Cardiac muscle cell (in vitro differentiated cells and primary cell): ENCODE results near the gene SLC25A11. TPM values are rescaled to one million over a fixed set of nuclear protein-coding genes. Genes with fewer than 3 reads are reported as not detected.

Source experiments
- DNase-seq, 2 donors: peaks; one replicate each; pipeline versions ENCODE4 v3.0.0 to v3.0.0-alpha.2; 2010 to 2017; ENCODE audit warnings: low read depth in 1 of 2, low spot score in 1 of 2
- H3K27ac ChIP-seq: fragments of 200-600 bp; sonication (generic); 2 replicates; pipeline ENCODE4 v1.5.1; 2016
- H3K27me3 ChIP-seq: fragments of 200-600 bp; sonication (generic); 2 replicates; pipeline ENCODE4 v1.6.0; 2016; ENCODE audit warnings: control low read depth
- H3K36me3 ChIP-seq: fragments of 200-600 bp; sonication (generic); 2 replicates; pipeline ENCODE4 v1.5.1; 2016; ENCODE audit warnings: control low read depth
- H3K4me1 ChIP-seq: fragments of 200-600 bp; sonication (generic); 2 replicates; pipeline ENCODE4 v1.8.1; 2017; ENCODE audit warnings: low read depth, mild to moderate bottlenecking, mixed run types
- H3K4me3 ChIP-seq: fragments of 200-600 bp; sonication (generic); 2 replicates; pipeline ENCODE4 v1.5.1; 2016; ENCODE audit warnings: mild to moderate bottlenecking
- H3K9me3 ChIP-seq: fragments of 200-600 bp; sonication (generic); 2 replicates; pipeline ENCODE4 v1.5.1; 2017; ENCODE audit warnings: low read depth, mild to moderate bottlenecking, control low read depth
- polyA plus RNA-seq: library from polyadenylated mRNA; unstranded; fragments of >200 nt; fragmentation: Nextera tagmentation; extraction: Ambion mirVana; gene quantifications from 2 replicates; pipeline ENCODE4 v1.2.1, GENCODE V29; 2016
- total RNA-seq: library from RNA; depleted of rRNA; stranded (reverse); fragments of >200 nt; gene quantifications from 2 replicates; pipeline ENCODE4 v1.2.3, GENCODE V29; 2016
- TF ChIP-seq, protein P1 (sequence below): IDR thresholded peaks from 2 replicates; pipeline ENCODE4 v1.5.1; 2012; ENCODE audit warnings: low read depth, mild to moderate bottlenecking, low read length

The SLC25A11 gene
- total and polyA plus RNA-seq, 2 experiments from 2014 or later, result 127 to 223 TPM

DNA sequence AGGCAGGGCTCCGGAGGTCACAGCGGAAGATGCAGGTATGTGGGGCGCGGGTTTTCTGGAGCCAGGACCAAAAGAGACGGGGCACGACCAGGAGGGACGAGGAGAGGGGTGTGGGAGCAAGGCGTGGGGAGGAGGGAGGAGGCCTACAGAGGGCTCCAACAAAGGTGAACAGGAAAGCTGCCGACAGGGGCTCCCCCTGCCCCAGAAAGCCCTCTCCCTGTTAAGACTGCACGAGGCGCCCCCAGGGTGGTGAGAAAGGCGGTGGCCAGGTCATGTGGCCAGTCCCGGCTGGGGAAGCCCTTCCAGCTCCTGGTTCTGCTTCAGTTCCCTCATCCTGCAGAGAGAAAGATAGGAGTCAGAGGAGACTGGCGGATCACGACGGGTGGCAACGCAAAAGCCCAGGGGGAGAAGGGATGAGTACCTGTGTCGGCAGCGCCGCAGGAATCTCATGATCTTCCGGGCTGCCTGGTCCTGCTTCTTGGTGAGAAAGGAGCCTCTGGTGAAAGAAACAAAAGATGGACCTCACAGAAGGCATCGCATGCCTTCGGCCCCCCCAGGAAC, 28.7 kb upstream of the SLC25A11 start:
- H3K9me3 ChIP-seq, result no peaks in the 10 kb centered on the region
- peak overlapping the region; percentile 96 for H3K27ac ChIP-seq
- peak overlapping the region; percentile 52 for H3K4me3 ChIP-seq
- peaks cover 17% of the 10 kb centered on the region for H3K4me1 ChIP-seq
- TF ChIP-seq, protein P1, sequence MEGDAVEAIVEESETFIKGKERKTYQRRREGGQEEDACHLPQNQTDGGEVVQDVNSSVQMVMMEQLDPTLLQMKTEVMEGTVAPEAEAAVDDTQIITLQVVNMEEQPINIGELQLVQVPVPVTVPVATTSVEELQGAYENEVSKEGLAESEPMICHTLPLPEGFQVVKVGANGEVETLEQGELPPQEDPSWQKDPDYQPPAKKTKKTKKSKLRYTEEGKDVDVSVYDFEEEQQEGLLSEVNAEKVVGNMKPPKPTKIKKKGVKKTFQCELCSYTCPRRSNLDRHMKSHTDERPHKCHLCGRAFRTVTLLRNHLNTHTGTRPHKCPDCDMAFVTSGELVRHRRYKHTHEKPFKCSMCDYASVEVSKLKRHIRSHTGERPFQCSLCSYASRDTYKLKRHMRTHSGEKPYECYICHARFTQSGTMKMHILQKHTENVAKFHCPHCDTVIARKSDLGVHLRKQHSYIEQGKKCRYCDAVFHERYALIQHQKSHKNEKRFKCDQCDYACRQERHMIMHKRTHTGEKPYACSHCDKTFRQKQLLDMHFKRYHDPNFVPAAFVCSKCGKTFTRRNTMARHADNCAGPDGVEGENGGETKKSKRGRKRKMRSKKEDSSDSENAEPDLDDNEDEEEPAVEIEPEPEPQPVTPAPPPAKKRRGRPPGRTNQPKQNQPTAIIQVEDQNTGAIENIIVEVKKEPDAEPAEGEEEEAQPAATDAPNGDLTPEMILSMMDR, result no peak
- peak; percentile 34 to 38 for DNase-seq
- H3K36me3 ChIP-seq, result no peaks in the 10 kb centered on the region
- no peaks in the 10 kb centered on the region for H3K27me3 ChIP-seq

DNA sequence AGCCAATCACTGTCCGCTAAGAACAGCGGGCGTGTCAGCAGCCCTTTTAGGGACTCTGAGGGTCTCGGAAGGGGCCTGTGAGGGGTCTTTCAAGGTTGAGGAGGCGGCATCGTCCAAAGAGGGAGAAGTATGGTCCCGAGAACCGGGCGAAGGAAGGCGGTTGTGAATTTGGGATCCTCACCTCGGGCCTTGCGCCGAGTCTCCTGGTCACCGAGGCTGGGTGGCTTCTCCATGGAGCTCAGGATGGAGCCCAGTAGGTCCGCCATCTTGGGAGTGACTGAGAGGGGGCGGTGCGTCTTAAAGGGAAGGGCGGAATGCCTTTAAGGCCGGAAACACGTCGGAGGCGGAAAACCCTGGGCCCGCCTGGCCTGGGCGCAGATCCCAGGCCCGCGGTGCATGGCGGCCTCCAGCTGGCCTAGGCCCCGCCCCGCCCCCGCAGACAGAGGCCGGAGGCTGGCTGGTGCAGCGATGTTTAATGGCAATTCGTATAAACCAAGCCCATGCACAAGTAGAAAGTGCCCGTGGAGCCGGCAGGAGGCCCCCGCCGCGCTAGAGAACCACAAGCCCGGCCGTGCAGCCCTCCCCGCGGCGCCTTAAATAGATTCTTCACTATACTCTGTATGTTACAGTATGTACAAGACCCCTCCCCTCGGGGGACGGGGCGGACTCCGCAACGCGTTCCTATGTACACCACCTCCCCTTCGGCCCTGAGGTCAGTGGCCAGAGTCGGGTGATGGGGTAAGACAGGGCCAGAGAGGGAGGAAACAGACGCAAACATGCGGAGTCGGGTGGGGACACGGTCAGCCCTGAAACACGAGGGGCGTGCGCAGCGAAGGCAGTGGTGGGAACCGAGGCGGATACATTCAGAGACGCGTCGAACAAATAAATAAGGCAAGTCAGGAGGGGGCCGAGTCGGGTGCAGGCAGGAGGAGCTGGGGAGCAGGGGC, 28.0 kb upstream of the SLC25A11 start, which contains the start of gene SPAG7:
Gene SPAG7 (minus strand): TSS at position 279 of the 947 bp plus-strand sequence. CDS start 13 bp downstream, at position 266.
- TF ChIP-seq, protein P1, result no peak
- DNase-seq, result peak; percentile 98 to 99

DNA sequence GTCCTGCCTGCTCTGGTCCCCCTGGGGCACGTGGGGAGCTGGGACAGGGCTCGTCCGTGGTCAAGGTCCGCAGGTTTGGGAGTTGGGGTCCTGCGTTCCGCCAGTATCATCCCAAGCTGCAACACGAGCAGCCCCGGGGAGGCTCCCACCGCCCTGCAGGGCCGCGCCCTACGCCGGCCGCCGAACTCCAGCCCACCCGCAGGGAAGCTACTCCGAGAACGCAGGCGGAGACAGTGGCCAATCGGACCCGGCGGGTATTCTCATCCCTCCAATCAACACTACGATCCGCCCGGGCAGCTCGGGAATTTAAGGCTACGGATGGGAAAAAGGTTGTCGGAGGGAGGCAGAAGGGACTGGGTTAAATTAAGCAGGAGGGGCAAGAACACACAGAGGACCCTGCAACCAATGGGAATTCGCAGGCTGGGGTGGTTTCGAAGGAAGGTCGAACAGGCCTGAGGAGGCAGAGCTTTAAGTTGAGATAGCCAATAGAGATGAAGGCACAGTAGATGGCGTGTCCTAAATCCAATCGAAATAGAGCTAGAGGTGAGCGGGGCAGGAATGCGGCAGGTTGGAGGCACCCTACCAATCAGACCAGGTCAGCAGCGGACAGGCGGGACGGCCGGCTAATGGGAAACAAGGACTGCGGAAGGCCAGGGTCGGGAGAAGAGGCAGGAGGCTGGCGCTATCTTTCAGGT, 27.1 kb upstream of the SLC25A11 start:
- peaks cover 12% of the 10 kb centered on the region for H3K4me1 ChIP-seq
- no peaks in the 10 kb centered on the region for H3K9me3 ChIP-seq
- peak overlapping the region; percentile 52 for H3K4me3 ChIP-seq
- H3K27me3 ChIP-seq, result no peaks in the 10 kb centered on the region
- H3K27ac ChIP-seq, result peak overlapping the region; percentile 96
- TF ChIP-seq, protein P1, result no peak
- H3K36me3 ChIP-seq, result no peaks in the 10 kb centered on the region
- peak; percentile 98 to 100 for DNase-seq

More for the DNA sequence above, 28.0 kb upstream of the SLC25A11 start, which contains the start of gene SPAG7:
- Histone ChIP-seq H3K36me3 (no peaks in the 10 kb centered on the region), H3K4me3 (peak within 1 kb of the TSS; percentile 52), H3K9me3 (no peaks in the 10 kb centered on the region), H3K27me3 (no peaks in the 10 kb centered on the region), H3K4me1 (peaks cover 12% of the 10 kb centered on the region), H3K27ac (peak within 1 kb of the TSS; percentile 96)

DNA sequence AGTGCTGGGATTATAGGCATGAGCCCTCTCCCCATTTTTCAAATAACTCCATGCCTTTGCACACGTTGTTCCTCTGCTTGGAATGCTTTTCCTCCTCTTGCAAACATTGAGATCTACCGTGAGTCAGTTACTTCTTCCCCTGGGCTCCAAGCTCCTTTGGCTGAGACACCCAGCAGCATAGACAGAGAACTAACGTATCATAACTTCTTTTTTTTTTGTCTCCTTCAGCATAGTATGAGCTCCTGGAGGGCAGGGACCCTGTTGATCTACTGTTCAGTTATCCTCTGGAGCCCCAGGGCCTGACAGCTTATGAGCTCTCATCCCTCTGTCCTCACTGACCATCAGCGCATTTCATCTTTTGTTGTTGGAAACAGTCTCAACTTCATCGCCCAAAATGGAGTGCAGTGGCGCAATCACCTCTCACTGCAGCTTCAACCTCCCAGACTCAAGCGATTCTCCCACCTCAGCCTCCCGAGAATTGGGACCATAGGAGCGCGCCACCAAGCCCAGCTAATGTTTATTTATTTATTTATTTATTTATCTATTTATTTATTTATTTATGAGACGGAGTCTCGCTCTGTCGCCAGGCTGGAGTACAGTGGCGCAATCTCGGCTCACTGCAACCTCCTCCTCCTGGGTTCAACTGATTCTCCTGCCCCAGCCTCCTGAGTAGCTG, 25.6 kb upstream of the SLC25A11 start:
- H3K27me3 ChIP-seq, result no peaks in the 10 kb centered on the region
- peak overlapping the region; percentile 91 for H3K27ac ChIP-seq
- no peaks in the 10 kb centered on the region for H3K36me3 ChIP-seq
- TF ChIP-seq, protein P1, result no peak
- H3K9me3 ChIP-seq, result no peaks in the 10 kb centered on the region
- peaks cover 14% of the 10 kb centered on the region for H3K4me1 ChIP-seq
- no peak overlapping the region for H3K4me3 ChIP-seq
- DNase-seq, result no peak
